Effector CD4-positive, alpha-beta T cell (primary cell): ENCODE measurements around the gene TGFBI.

ENCODE experiments used
- DNase-seq: peaks from one replicate; pipeline ENCODE4 v3.0.0-alpha.2; 2020

TGFBI gene

GRCh38 chr5:136004436-136004835 is 24.4 kb upstream of the TGFBI start:
- DNase-seq: no peak

- no peak for DNase-seq
Measured at GRCh38 chr5:136005476-136005875, 23.3 kb upstream of the TGFBI start.

- no peak for DNase-seq
Measured at GRCh38 chr5:136006164-136006563, 22.6 kb upstream of the TGFBI start.

GRCh38 chr5:136006761-136007251 is 22.0 kb upstream of the TGFBI start:
- DNase-seq: no peak

- DNase-seq: no peak
Measured at GRCh38 chr5:136007271-136007670, 21.5 kb upstream of the TGFBI start.

- no peak for DNase-seq
Measured at GRCh38 chr5:136011414-136012001, 17.3 kb upstream of the TGFBI start.

GRCh38 chr5:136012041-136012804 is 16.6 kb upstream of the TGFBI start:
- no peak for DNase-seq

GRCh38 chr5:136013559-136013958 is 15.2 kb upstream of the TGFBI start:
- DNase-seq: no peak

- DNase-seq: no peak
Measured at GRCh38 chr5:136014049-136015002, 14.5 kb upstream of the TGFBI start.

GRCh38 chr5:136015003-136015375 is 13.8 kb upstream of the TGFBI start:
- DNase-seq: no peak

GRCh38 chr5:136015966-136016650 is 12.7 kb upstream of the TGFBI start:
- DNase-seq: no peak

- no peak for DNase-seq
Measured at GRCh38 chr5:136016945-136017530, 11.8 kb upstream of the TGFBI start.

GRCh38 chr5:136018814-136019783 is 9.7 kb upstream of the TGFBI start:
- no peak for DNase-seq

- DNase-seq: no peak
Measured at GRCh38 chr5:136020001-136020382, 8.8 kb upstream of the TGFBI start.

- DNase-seq: no peak
Measured at GRCh38 chr5:136020383-136021015, 8.3 kb upstream of the TGFBI start.

GRCh38 chr5:136021016-136021405 is 7.8 kb upstream of the TGFBI start:
- DNase-seq: no peak

GRCh38 chr5:136022965-136023364 is 5.8 kb upstream of the TGFBI start:
- no peak for DNase-seq

GRCh38 chr5:136023958-136024541 is 4.7 kb upstream of the TGFBI start:
- no peak for DNase-seq

- DNase-seq: no peak
Measured at GRCh38 chr5:136025900-136026299, 2.9 kb upstream of the TGFBI start.

GRCh38 chr5:136026636-136027035 is 2.2 kb upstream of the TGFBI start:
- no peak for DNase-seq
